T-cell (primary cell): Measurements from ENCODE around the gene DCDC2. TPM values are rescaled to one million over a fixed set of nuclear protein-coding genes. Genes with fewer than 3 reads are reported as not detected.
A peak's percentile ranks its signal among the peaks of the same experiment; 100 is the strongest.
"Not testable (repeated sequence)": the region's sequence is repeated elsewhere in the genome, so short reads cannot be mapped to it uniquely, and the experiment has no call there.

ENCODE experiments used
- ATAC-seq, 4 experiments: fragments of 200-7000 bp in 3 of 4; fragments of 150-1000 bp in 1 of 4; cut with Tn5 transposase; replicated peaks in 1 of 4; 1 replicate in 3 of 4; 2 replicates in 1 of 4; pipeline ENCODE4 v1.10.0; 2021; ENCODE audit warnings: moderate library complexity in 3 of 4, mild to moderate bottlenecking in 2 of 4, moderate number of reproducible peaks in 1 of 4
- CTCF ChIA-PET, 2 donors: fragments of 300-600 bp; sonication (Branson Sonifier 250); formaldehyde crosslinking; loops; one replicate each; lab custom pipeline; 2022; ENCODE audit warnings: antibody characterized with exemption in 2 of 2; lab: Charles Lee
- POLR2A ChIA-PET, 2 donors: fragments of 300-600 bp; sonication (Branson Sonifier 250); formaldehyde crosslinking; loops; one replicate each; lab custom pipeline; 2022; ENCODE audit warnings: antibody characterized with exemption in 2 of 2; lab: Charles Lee
- DNase-seq, 35 experiments: peaks; one replicate each; pipeline versions ENCODE4 v3.0.0 to v3.0.0-alpha.2; 2013 to 2023
- H3K27ac ChIP-seq: one replicate; pipeline ENCODE4 v1.5.1; 2013; ENCODE audit warnings: low read length
- H3K27me3 ChIP-seq, 2 experiments: replicated peaks in 1 of 2; 1 replicate in 1 of 2; 2 replicates in 1 of 2; pipeline versions ENCODE4 v1.6.1 to v1.7.0; 2013; ENCODE audit warnings: low read length in 1 of 2, mixed read lengths in 1 of 2; ENCODE audit not compliant: control insufficient read depth in 2 of 2, insufficient read depth in 2 of 2; ENCODE audit errors: extremely low read depth in 1 of 2
- H3K36me3 ChIP-seq, 2 donors: 1 replicate in 1 of 2; 2 replicates in 1 of 2; pipeline versions ENCODE4 v1.6.1 to v1.7.0; 2013; ENCODE audit warnings: low read length in 1 of 2; ENCODE audit not compliant: control insufficient read depth in 2 of 2, insufficient read depth in 1 of 2; ENCODE audit errors: extremely low read depth in 1 of 2
- H3K4me1 ChIP-seq, 2 experiments: 1 replicate in 1 of 2; 2 replicates in 1 of 2; pipeline versions ENCODE4 v1.6.1 to v1.7.0; 2013; ENCODE audit warnings: low read length in 2 of 2, mixed read lengths in 1 of 2; ENCODE audit not compliant: insufficient read depth in 2 of 2, control insufficient read depth in 1 of 2; ENCODE audit errors: extremely low read depth in 1 of 2
- H3K4me3 ChIP-seq, 2 donors: 1 replicate in 1 of 2; 2 replicates in 1 of 2; pipeline versions ENCODE4 v1.5.1 to v1.7.0; 2013; ENCODE audit warnings: mild to moderate bottlenecking in 2 of 2, low read length in 1 of 2, moderate library complexity in 1 of 2; ENCODE audit not compliant: control insufficient read depth in 1 of 2; ENCODE audit errors: extremely low read depth in 1 of 2
- H3K9me3 ChIP-seq: 2 replicates; pipeline ENCODE4 v1.7.0; 2013
- H3K27ac Mint-ChIP-seq, 2 donors: one replicate each; pipeline ENCODE4 v1.8.0; 2020 to 2021; ENCODE audit warnings: mild to moderate bottlenecking in 2 of 2, mixed read lengths in 2 of 2
- H3K27me3 Mint-ChIP-seq, 2 donors: one replicate each; pipeline ENCODE4 v1.8.0; 2021 to 2022; ENCODE audit warnings: mixed read lengths in 2 of 2
- H3K36me3 Mint-ChIP-seq: one replicate; pipeline ENCODE4 v1.8.0; 2021; ENCODE audit warnings: mixed read lengths
- H3K4me1 Mint-ChIP-seq, 3 donors: one replicate each; pipeline ENCODE4 v1.8.0; 2020 to 2022; ENCODE audit warnings: mixed read lengths in 3 of 3, mild to moderate bottlenecking in 1 of 3
- H3K4me3 Mint-ChIP-seq, 3 donors: one replicate each; pipeline ENCODE4 v1.8.0; 2020 to 2022; ENCODE audit warnings: mild to moderate bottlenecking in 3 of 3, mixed read lengths in 3 of 3, moderate library complexity in 3 of 3
- H3K9me3 Mint-ChIP-seq, 3 donors: one replicate each; pipeline ENCODE4 v1.8.0; 2020 to 2022; ENCODE audit warnings: mixed read lengths in 3 of 3
- WGBS: methylation state at CpG from one replicate; pipeline ENCODE4 v1.1.5; 2013; ENCODE audit warnings: missing lambda C conversion rate; ENCODE audit not compliant: insufficient coverage; 5-methylcytosine and 5-hydroxymethylcytosine counted together
- total RNA-seq, 35 experiments: library from RNA in 6 of 35; stranded (reverse) in 6 of 35; fragments of 120-200 nt in 1 of 35; gene quantifications; one replicate each; pipeline versions ENCODE4 v1.2.1 to v1.2.4 and lab custom pipeline; 2013 to 2026

Gene DCDC2
- total RNA-seq, 5 donors from 2014 or later (not counting 1 experiment from before 2014, with no cell fraction given): 0.09 to 0.58 (median 0.13) TPM; not detected in 1

DNA sequence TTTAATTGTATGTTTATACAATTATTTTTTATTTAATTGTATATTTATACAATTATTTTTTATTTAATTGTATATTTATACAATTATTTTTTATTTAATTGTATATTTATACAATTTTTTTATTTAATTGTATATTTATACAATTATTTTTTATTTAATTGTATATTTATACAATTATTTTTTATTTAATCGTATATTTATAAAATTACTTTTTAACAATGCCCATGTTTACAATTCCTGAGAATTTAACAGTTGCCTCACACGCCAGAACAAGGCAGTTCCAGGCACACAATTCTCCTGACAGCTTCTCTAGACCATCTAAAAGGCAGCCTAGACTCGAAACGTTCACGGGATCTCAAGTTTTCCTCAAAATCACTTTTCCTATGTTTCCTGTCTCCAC, 4.5 kb upstream of the DCDC2 start:
- H3K27ac ChIP-seq, H3K4me3 ChIP-seq, ATAC-seq, H3K4me3 Mint-ChIP-seq, POLR2A ChIA-PET, H3K27ac Mint-ChIP-seq, H3K36me3 Mint-ChIP-seq, H3K36me3 ChIP-seq, H3K9me3 Mint-ChIP-seq, CTCF ChIA-PET, H3K9me3 ChIP-seq, DNase-seq: not testable (repeated sequence)
- Histone ChIP-seq H3K27me3 (peaks cover 0 to 23% of the 10 kb centered on the region in 2 experiments), H3K4me1 (peaks cover 7 to 22% of the 10 kb centered on the region in 2 experiments)
- H3K4me1 Mint-ChIP-seq: peaks cover 21 to 25% (median 24%) of the 10 kb centered on the region in 3 donors
- H3K27me3 Mint-ChIP-seq: peaks cover 13 to 14% of the 10 kb centered on the region in 2 donors
- 87% methylated on average over 4 of the region's 5 CpGs for WGBS

DNA sequence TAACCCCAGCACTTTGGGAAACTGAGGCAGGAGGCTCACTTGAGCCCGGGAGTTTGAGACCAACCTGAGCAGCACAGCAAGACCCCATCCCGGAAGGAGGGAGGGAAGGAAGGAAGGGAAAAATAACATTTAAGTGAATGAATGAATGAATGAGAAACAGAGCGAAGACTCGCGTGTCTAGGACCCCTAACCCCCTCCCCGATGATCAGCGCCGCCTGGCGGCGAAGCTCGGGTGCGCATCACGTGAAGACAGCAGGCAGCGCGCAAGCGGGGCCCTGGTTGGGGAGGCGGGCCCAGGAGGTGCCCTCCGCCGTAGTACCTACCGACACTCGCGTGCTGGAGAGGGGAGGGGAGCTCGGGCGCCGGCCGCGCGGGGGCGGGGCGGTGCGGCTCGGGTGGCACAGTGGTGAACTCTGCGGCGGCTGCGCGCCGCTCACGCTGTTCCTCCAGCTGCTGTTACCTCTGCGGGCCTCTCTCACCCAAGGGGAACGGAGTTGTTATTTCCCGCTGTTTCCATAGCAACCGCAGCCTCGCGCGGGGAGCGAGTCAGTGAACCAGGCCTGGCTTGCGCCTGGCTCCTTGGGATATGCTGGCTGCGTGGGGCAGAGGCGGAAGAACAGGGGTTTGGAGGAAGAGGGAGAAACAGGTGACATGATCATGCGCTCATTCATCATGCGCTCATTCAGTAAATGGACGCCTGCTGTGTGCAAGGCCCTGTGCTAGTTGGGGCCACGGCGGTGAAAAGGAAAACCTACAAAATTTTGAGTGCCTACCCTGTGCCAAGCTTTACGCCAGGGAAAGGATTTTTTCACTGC, 2.0 kb upstream of the DCDC2 start:
- Histone ChIP-seq H3K27me3 (peaks cover 0 to 20% of the 10 kb centered on the region in 2 experiments), H3K27ac (no peak overlapping the region), H3K9me3 (no peaks in the 10 kb centered on the region), H3K4me3 (peak overlapping the region; percentile 38 to 86), H3K4me1 (peaks cover 7 to 24% of the 10 kb centered on the region in 2 experiments), H3K36me3 (no peaks in the 10 kb centered on the region)
- Mint-ChIP-seq H3K4me1 (peaks cover 24 to 35% (median 35%) of the 10 kb centered on the region in 3 donors), H3K9me3 (no peaks in the 10 kb centered on the region), H3K27ac (no peak overlapping the region), H3K4me3 (peak overlapping the region; percentile 70 to 76 (median 73)), H3K27me3 (peaks cover 10% of the 10 kb centered on the region in 2 donors), H3K36me3 (no peaks in the 10 kb centered on the region)
- WGBS: 9% methylated on average over 45 of the region's 55 CpGs
- DNase-seq (peak; percentile 60 to 85 (median 73)), ATAC-seq (peak; percentile 90 to 93 (median 92))
- CTCF ChIA-PET: no interaction called here
- POLR2A ChIA-PET: interaction anchor here in 1 of 2 donors (0.7 kb wide), 1 partner anchor 45 kb away, joined by 3 read pairs; no protein-coding TSS in a partner anchor

DNA sequence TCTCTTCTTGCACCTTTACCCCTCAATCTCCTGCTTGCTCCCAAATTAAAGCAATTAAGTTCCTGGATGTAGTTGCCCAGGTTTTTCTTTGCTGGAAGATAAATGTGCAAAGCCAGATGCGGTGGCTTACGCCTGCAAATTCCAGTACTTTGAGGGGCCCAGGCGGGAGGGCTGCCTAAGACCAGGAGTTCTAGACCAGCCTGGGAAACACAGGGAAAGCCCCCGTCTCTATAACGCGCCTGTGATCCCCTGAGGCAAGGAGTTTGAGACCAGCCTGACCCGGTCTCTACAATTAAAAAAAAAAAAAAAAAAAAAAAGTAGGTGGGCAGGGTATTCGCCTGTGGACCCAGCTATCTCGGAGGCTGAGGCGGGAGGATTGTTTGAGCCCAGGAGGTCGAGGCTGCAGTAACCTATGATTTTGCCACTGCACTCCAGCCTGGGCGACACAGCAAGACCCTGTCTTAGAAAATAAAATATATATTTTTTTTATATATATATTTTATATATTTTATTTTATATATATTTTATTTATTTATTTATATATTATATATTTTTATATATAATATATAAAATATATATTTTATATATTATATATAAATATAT, 461 bp upstream of the DCDC2 start:
- CTCF ChIA-PET: no interaction called here
- H3K9me3 ChIP-seq: no peaks in the 10 kb centered on the region
- H3K27me3 Mint-ChIP-seq: peaks cover 4 to 5% of the 10 kb centered on the region in 2 donors
- H3K9me3 Mint-ChIP-seq: no peaks in the 10 kb centered on the region
- H3K27me3 ChIP-seq: peaks cover 0 to 20% of the 10 kb centered on the region in 2 experiments
- H3K4me3 Mint-ChIP-seq: peak overlapping the region; percentile 75 to 94 (median 79)
- H3K27ac ChIP-seq: no peak overlapping the region
- H3K36me3 ChIP-seq: no peaks in the 10 kb centered on the region
- WGBS: 69% methylated on average over 7 of the region's 12 CpGs
- H3K36me3 Mint-ChIP-seq: no peaks in the 10 kb centered on the region
- H3K4me1 ChIP-seq: peaks cover 7 to 24% of the 10 kb centered on the region in 2 experiments
- peak overlapping the region; percentile 28 to 56 for H3K27ac Mint-ChIP-seq
- peaks cover 24 to 35% (median 35%) of the 10 kb centered on the region in 3 donors for H3K4me1 Mint-ChIP-seq
- ATAC-seq: no peak
- DNase-seq: no peak
- POLR2A ChIA-PET: no interaction called here
- H3K4me3 ChIP-seq: peak overlapping the region in 1 of 2 donors; percentile 49

DNA sequence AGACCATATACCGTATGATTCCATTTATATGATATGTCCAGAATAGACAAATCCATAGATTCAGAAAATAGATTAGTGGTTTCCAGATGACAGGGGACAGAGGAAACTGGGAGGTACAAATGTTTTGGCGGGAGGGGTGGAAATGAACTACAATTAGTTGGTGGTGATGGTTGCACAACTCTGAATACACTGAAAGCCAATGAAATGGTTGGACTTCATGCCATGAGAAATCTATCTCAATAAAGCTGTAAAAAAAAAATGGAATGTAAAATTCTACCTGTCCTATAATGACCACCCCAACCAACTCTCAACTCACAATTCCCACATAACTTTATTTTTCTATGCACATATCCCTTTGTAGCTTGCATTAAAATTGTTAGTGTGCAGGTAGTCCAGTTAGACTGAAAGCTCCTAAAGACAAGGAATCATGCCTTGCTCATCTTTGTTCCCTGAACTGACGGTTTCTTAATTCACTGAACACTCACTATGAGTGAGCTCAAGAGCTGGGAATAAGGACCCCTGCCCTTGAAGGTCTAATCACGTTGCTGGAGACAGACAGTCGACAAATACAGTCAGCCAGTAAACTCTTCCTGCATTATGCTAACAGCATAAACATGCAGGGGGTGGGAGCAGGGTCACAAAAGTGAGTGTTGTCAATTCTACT, 1.4 kb downstream of the DCDC2 start:
- DNase-seq: no peak
- 100% methylated on average over 1 of the region's 5 CpGs for WGBS
- H3K4me3 Mint-ChIP-seq: peak overlapping the region in 2 of 3 donors; percentile 14 to 94

DNA sequence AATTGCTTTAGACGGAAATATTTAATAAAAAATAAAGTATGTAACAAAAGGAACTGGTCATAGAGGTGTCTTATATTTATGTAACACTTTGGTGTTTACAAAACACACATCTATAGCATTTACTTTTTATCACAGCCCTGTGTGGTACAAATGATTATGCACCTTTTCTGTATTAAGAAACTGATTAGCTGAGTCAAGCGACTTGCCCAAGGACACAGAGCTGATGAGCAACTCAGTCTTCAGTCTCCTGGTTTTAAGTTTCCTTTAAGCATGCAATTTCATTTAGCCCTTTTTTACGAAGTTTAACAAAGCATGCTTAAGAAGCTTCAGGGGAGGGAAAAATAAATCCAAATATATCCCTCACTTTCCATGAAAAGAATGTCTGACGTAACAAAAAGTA, 2.5 kb downstream of the DCDC2 start:
- Histone ChIP-seq H3K27ac (no peak overlapping the region), H3K36me3 (no peaks in the 10 kb centered on the region), H3K4me1 (peaks cover 4 to 23% of the 10 kb centered on the region in 2 experiments), H3K4me3 (no peak overlapping the region), H3K27me3 (peaks cover 0 to 16% of the 10 kb centered on the region in 2 experiments), H3K9me3 (no peaks in the 10 kb centered on the region)
- Mint-ChIP-seq H3K27ac (no peak overlapping the region), H3K4me1 (peaks cover 15 to 30% (median 27%) of the 10 kb centered on the region in 3 donors), H3K27me3 (peaks cover 4 to 6% of the 10 kb centered on the region in 2 donors), H3K36me3 (no peaks in the 10 kb centered on the region), H3K4me3 (no peak overlapping the region), H3K9me3 (no peaks in the 10 kb centered on the region)
- ATAC-seq (no peak), DNase-seq (no peak)
- WGBS: 100% methylated on average over 1 of the region's 4 CpGs
- ChIA-PET POLR2A (no interaction called here), CTCF (no interaction called here)

More for the DNA sequence above, 1.4 kb downstream of the DCDC2 start:
- H3K27ac Mint-ChIP-seq: no peak overlapping the region
- Histone ChIP-seq H3K4me1 (peaks cover 7 to 24% of the 10 kb centered on the region in 2 experiments), H3K4me3 (no peak overlapping the region), H3K36me3 (no peaks in the 10 kb centered on the region), H3K27ac (no peak overlapping the region), H3K9me3 (no peaks in the 10 kb centered on the region), H3K27me3 (peaks cover 0 to 16% of the 10 kb centered on the region in 2 experiments)
- POLR2A ChIA-PET: no interaction called here
- no peak for ATAC-seq
- no peaks in the 10 kb centered on the region for H3K9me3 Mint-ChIP-seq
- peaks cover 24 to 35% (median 35%) of the 10 kb centered on the region in 3 donors for H3K4me1 Mint-ChIP-seq
- peaks cover 1% of the 10 kb centered on the region in 2 donors for H3K27me3 Mint-ChIP-seq
- H3K36me3 Mint-ChIP-seq: no peaks in the 10 kb centered on the region
- CTCF ChIA-PET: no interaction called here

DNA sequence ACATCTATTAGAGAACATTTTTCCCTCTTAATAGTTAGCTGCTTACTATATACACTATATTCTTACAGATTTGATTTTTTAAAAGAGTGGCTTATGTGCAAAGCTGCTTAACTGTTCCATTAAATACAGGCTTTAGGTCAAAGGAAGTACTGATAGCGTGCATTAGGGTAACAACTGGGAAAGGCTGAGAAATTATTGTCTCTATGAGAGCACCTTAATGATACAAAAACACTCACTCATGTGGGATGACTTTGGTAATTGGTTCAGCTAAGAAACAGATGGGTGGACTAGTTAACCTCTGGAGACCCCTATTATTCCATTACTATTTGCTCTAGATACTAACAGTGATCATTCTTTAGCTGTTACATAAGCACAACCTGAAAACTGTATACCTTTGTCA, 4.0 kb downstream of the DCDC2 start:
- H3K27ac Mint-ChIP-seq: no peak overlapping the region
- no peak overlapping the region for H3K4me3 Mint-ChIP-seq
- H3K4me1 Mint-ChIP-seq: peaks cover 10 to 22% (median 18%) of the 10 kb centered on the region in 3 donors
- Histone ChIP-seq H3K27me3 (peaks cover 0 to 8% of the 10 kb centered on the region in 2 experiments), H3K4me1 (peaks cover 0 to 13% of the 10 kb centered on the region in 2 experiments), H3K4me3 (no peak overlapping the region), H3K9me3 (no peaks in the 10 kb centered on the region), H3K27ac (no peak overlapping the region), H3K36me3 (no peaks in the 10 kb centered on the region)
- ChIA-PET CTCF (no interaction called here), POLR2A (no interaction called here)
- WGBS: no CpG with 5 or more reads among the region's 1 CpG
- DNase-seq: no peak
- no peaks in the 10 kb centered on the region for H3K9me3 Mint-ChIP-seq
- no peak for ATAC-seq
- no peaks in the 10 kb centered on the region for H3K36me3 Mint-ChIP-seq
- H3K27me3 Mint-ChIP-seq: peaks cover 6 to 14% of the 10 kb centered on the region in 2 donors
